GM23338 (cell line): ENCODE measurements around the gene CTNS. TPM values are rescaled to one million over a fixed set of nuclear protein-coding genes. Genes with fewer than 3 reads are reported as not detected.

Experiments
- ATAC-seq: fragments of 200-7000 bp; cut with Tn5 transposase; 3 replicates; pipeline ENCODE4 v1.9.1; 2020
- DNase-seq: peaks from one replicate; pipeline ENCODE4 v3.0.0-alpha.2; 2015; ENCODE audit warnings: low spot score
- H2AFZ ChIP-seq: fragments of 200-600 bp; sonication (generic); 2 replicates; pipeline ENCODE4 v1.8.0; 2016; ENCODE audit warnings: antibody characterized with exemption, mild to moderate bottlenecking, moderate library complexity
- H3F3A ChIP-seq: fragments of 200-600 bp; sonication (generic); replicated peaks from 2 replicates; pipeline ENCODE4 v1.8.0; 2017; ENCODE audit warnings: antibody characterized with exemption, mixed run types, low read depth
- H3K27ac ChIP-seq: fragments of 200-600 bp; sonication (generic); 2 replicates; pipeline ENCODE4 v1.6.1; 2016; ENCODE audit warnings: low read depth
- H3K27me3 ChIP-seq: fragments of 200-600 bp; sonication (generic); 2 replicates; pipeline ENCODE4 v1.8.0; 2016; ENCODE audit warnings: mild to moderate bottlenecking, mixed run types, moderate library complexity; ENCODE audit not compliant: insufficient read depth
- H3K36me3 ChIP-seq: fragments of 200-600 bp; sonication (generic); 2 replicates; pipeline ENCODE4 v1.8.0; 2016; ENCODE audit warnings: mild to moderate bottlenecking; ENCODE audit not compliant: insufficient read depth
- H3K4me1 ChIP-seq: fragments of 200-600 bp; sonication (generic); 2 replicates; pipeline ENCODE4 v1.8.0; 2016; ENCODE audit warnings: mild to moderate bottlenecking, moderate library complexity; ENCODE audit not compliant: insufficient read depth
- H3K4me2 ChIP-seq: fragments of 200-600 bp; sonication (generic); 2 replicates; pipeline ENCODE4 v1.7.1; 2017; ENCODE audit warnings: mixed run types
- H3K4me3 ChIP-seq: fragments of 200-600 bp; sonication (generic); 2 replicates; pipeline ENCODE4 v1.6.1; 2016; ENCODE audit warnings: mixed run types
- H3K79me2 ChIP-seq: fragments of 200-600 bp; sonication (generic); replicated peaks from 2 replicates; pipeline ENCODE4 v1.8.0; 2017; ENCODE audit warnings: mild to moderate bottlenecking; ENCODE audit not compliant: insufficient read depth
- H3K9me2 ChIP-seq: fragments of 200-600 bp; sonication (generic); 2 replicates; pipeline ENCODE4 v1.8.0; 2017; ENCODE audit not compliant: insufficient read depth
- H4K20me1 ChIP-seq: fragments of 200-600 bp; sonication (generic); replicated peaks from 2 replicates; pipeline ENCODE4 v1.8.0; 2017; ENCODE audit warnings: mild to moderate bottlenecking; ENCODE audit not compliant: insufficient read depth
- H3K27ac Mint-ChIP-seq: 2 replicates; pipeline ENCODE4 v1.8.0; 2020; ENCODE audit warnings: inconsistent platforms, mild to moderate bottlenecking, moderate library complexity, mixed read lengths
- H3K27me3 Mint-ChIP-seq: 3 replicates; pipeline ENCODE4 v1.8.0; 2022; ENCODE audit warnings: low read depth, mild to moderate bottlenecking, moderate library complexity, mixed read lengths, inconsistent platforms; ENCODE audit not compliant: insufficient read depth, poor library complexity
- H3K36me3 Mint-ChIP-seq: 3 replicates; pipeline ENCODE4 v1.8.0; 2021; ENCODE audit warnings: low read depth, mild to moderate bottlenecking, inconsistent platforms, moderate library complexity, mixed read lengths
- H3K4me1 Mint-ChIP-seq: 3 replicates; pipeline ENCODE4 v1.8.0; 2020; ENCODE audit warnings: mild to moderate bottlenecking, inconsistent platforms, mixed read lengths
- H3K4me3 Mint-ChIP-seq: 3 replicates; pipeline ENCODE4 v1.8.0; 2021; ENCODE audit warnings: moderate library complexity, mild to moderate bottlenecking, inconsistent platforms, mixed read lengths
- H3K9me3 Mint-ChIP-seq: 3 replicates; pipeline ENCODE4 v1.8.0; 2020; ENCODE audit warnings: moderate library complexity, mild to moderate bottlenecking, inconsistent platforms, mixed read lengths
- CREB1 ChIP-seq: fragments of 250-450 bp; sonication (Bioruptor Pico); IDR thresholded peaks from 2 replicates; pipeline ENCODE4 v1.5.0; 2020; ENCODE audit warnings: low read depth, mild to moderate bottlenecking, moderate library complexity
- EZH2 ChIP-seq: fragments of 200-600 bp; sonication (generic); IDR thresholded peaks from one replicate; pipeline ENCODE4 v1.8.0; 2017; ENCODE audit warnings: antibody characterized with exemption, mild to moderate bottlenecking, low read depth; ENCODE audit not compliant: unreplicated experiment
- EZH2phosphoT487 ChIP-seq: fragments of 200-600 bp; sonication (generic); IDR thresholded peaks from one replicate; pipeline ENCODE4 v1.8.1; 2018; ENCODE audit warnings: antibody characterized with exemption; ENCODE audit not compliant: unreplicated experiment
- JUNB ChIP-seq: IDR thresholded peaks from one replicate; pipeline ENCODE4 v1.6.1; 2016; ENCODE audit warnings: antibody characterized with exemption; ENCODE audit not compliant: unreplicated experiment
- NANOG ChIP-seq: IDR thresholded peaks from 2 replicates; pipeline ENCODE4 v1.6.1; 2016; ENCODE audit warnings: antibody characterized with exemption, borderline replicate concordance
- POLR2AphosphoS5 ChIP-seq: IDR thresholded peaks from 2 replicates; pipeline ENCODE4 v1.6.1; 2016; ENCODE audit warnings: antibody characterized with exemption, low read depth
- STAT1 ChIP-seq: IDR thresholded peaks from one replicate; pipeline ENCODE4 v1.6.1; 2016; ENCODE audit warnings: antibody characterized with exemption; ENCODE audit not compliant: unreplicated experiment
- ZNF114 ChIP-seq: fragments of 250-450 bp; sonication (Bioruptor Pico); IDR thresholded peaks from 2 replicates; pipeline ENCODE4 v1.5.0; 2020; ENCODE audit warnings: mild to moderate bottlenecking, moderate library complexity
- ZNF331 ChIP-seq: fragments of 250-450 bp; sonication (Bioruptor Pico); IDR thresholded peaks from 2 replicates; pipeline ENCODE4 v1.5.0; 2020; ENCODE audit warnings: low read depth, mild to moderate bottlenecking, moderate library complexity
- polyA plus RNA-seq: library from polyadenylated mRNA; unstranded; fragments of >200 nt; fragmentation: Nextera tagmentation; extraction: Ambion mirVana; gene quantifications from 2 replicates; pipeline ENCODE4 v1.2.1, GENCODE V29; 2016
- total RNA-seq: library from RNA; depleted of rRNA; stranded (reverse); fragments of >200 nt; shearing (Covaris generic); gene quantifications from 2 replicates; pipeline ENCODE4 v1.2.3, GENCODE V29; 2014
- TF ChIP-seq, protein P1 (sequence below): IDR thresholded peaks from 2 replicates; pipeline ENCODE4 v1.6.1; 2016; ENCODE audit warnings: antibody characterized with exemption
- TF ChIP-seq, protein P2 (sequence below): IDR thresholded peaks from one replicate; pipeline ENCODE4 v1.6.1; 2018; ENCODE audit warnings: antibody characterized with exemption; ENCODE audit not compliant: unreplicated experiment
- TF ChIP-seq, protein P3 (sequence below): fragments of 250-450 bp; sonication (Bioruptor Pico); IDR thresholded peaks from 2 replicates; pipeline ENCODE4 v1.5.0; 2020; ENCODE audit warnings: mild to moderate bottlenecking, moderate library complexity
- TF ChIP-seq, protein P4 (sequence below), 2 experiments: fragments of 200-600 bp in 1 of 2; sonication (generic) in 1 of 2; conservative IDR thresholded peaks; 2 replicates each; pipeline versions ENCODE4 v1.5.1 to v1.6.1; 2016 to 2017; ENCODE audit warnings: antibody characterized with exemption in 2 of 2, low read depth in 2 of 2, mild to moderate bottlenecking in 2 of 2, moderate library complexity in 1 of 2

The CTNS gene
- total and polyA plus RNA-seq, 2 experiments from 2014 or later, result 5.9 to 21.8 TPM

DNA sequence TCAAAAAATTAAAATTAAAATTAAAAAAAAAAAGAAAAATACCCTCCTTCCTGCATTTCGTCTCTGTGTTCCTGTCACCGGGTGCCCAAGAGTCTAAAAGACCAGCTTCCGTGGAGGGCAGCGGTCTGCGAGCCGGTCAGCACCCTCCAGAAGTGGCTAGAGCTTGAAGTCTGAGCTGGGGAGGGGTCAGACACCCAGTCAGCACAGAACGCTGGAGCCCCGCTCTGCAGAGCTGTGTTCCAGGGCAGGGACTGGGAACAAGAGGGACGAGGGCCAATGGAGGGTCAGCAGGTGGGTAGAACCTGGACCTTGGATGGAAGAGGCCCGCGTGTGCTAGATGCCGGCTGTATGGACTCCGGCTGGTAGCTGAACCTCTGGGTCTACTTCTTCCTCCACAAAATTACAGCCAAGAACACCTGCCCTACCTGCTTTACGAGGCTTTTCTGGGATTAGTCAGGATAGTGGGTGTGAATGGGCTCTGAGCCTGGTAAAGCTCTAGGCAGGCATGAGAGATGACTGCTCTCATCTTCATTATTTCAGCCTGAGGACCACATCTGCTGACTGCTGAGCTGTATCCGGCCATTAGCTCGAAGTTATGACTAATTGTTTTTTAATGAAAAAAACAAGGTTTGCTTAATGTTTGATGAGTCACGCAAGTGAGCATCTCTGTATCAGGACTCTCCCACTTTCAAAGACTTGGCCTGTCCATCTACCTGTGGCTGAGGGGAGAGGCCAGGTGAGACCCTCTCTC is 33.3 kb upstream of the CTNS start:
- Histone ChIP-seq H3K4me1 (no peaks in the 10 kb centered on the region), H2AFZ (no peak overlapping the region), H3K9me2 (no peaks in the 10 kb centered on the region), H3K4me2 (no peak overlapping the region), H4K20me1 (no peaks in the 10 kb centered on the region), H3K27me3 (no peaks in the 10 kb centered on the region), H3F3A (no peaks in the 10 kb centered on the region), H3K27ac (no peak overlapping the region), H3K79me2 (no peaks in the 10 kb centered on the region), H3K36me3 (no peaks in the 10 kb centered on the region), H3K4me3 (no peak overlapping the region)
- ATAC-seq (no peak), DNase-seq (no peak)
- TF ChIP-seq EZH2, result no peak
- no peak for TF ChIP-seq ZNF331
- TF ChIP-seq, protein P1, sequence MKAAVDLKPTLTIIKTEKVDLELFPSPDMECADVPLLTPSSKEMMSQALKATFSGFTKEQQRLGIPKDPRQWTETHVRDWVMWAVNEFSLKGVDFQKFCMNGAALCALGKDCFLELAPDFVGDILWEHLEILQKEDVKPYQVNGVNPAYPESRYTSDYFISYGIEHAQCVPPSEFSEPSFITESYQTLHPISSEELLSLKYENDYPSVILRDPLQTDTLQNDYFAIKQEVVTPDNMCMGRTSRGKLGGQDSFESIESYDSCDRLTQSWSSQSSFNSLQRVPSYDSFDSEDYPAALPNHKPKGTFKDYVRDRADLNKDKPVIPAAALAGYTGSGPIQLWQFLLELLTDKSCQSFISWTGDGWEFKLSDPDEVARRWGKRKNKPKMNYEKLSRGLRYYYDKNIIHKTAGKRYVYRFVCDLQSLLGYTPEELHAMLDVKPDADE, result no peak
- TF ChIP-seq NANOG, result no peak
- TF ChIP-seq, protein P2, sequence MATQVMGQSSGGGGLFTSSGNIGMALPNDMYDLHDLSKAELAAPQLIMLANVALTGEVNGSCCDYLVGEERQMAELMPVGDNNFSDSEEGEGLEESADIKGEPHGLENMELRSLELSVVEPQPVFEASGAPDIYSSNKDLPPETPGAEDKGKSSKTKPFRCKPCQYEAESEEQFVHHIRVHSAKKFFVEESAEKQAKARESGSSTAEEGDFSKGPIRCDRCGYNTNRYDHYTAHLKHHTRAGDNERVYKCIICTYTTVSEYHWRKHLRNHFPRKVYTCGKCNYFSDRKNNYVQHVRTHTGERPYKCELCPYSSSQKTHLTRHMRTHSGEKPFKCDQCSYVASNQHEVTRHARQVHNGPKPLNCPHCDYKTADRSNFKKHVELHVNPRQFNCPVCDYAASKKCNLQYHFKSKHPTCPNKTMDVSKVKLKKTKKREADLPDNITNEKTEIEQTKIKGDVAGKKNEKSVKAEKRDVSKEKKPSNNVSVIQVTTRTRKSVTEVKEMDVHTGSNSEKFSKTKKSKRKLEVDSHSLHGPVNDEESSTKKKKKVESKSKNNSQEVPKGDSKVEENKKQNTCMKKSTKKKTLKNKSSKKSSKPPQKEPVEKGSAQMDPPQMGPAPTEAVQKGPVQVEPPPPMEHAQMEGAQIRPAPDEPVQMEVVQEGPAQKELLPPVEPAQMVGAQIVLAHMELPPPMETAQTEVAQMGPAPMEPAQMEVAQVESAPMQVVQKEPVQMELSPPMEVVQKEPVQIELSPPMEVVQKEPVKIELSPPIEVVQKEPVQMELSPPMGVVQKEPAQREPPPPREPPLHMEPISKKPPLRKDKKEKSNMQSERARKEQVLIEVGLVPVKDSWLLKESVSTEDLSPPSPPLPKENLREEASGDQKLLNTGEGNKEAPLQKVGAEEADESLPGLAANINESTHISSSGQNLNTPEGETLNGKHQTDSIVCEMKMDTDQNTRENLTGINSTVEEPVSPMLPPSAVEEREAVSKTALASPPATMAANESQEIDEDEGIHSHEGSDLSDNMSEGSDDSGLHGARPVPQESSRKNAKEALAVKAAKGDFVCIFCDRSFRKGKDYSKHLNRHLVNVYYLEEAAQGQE, result no peak
- TF ChIP-seq, protein P3, sequence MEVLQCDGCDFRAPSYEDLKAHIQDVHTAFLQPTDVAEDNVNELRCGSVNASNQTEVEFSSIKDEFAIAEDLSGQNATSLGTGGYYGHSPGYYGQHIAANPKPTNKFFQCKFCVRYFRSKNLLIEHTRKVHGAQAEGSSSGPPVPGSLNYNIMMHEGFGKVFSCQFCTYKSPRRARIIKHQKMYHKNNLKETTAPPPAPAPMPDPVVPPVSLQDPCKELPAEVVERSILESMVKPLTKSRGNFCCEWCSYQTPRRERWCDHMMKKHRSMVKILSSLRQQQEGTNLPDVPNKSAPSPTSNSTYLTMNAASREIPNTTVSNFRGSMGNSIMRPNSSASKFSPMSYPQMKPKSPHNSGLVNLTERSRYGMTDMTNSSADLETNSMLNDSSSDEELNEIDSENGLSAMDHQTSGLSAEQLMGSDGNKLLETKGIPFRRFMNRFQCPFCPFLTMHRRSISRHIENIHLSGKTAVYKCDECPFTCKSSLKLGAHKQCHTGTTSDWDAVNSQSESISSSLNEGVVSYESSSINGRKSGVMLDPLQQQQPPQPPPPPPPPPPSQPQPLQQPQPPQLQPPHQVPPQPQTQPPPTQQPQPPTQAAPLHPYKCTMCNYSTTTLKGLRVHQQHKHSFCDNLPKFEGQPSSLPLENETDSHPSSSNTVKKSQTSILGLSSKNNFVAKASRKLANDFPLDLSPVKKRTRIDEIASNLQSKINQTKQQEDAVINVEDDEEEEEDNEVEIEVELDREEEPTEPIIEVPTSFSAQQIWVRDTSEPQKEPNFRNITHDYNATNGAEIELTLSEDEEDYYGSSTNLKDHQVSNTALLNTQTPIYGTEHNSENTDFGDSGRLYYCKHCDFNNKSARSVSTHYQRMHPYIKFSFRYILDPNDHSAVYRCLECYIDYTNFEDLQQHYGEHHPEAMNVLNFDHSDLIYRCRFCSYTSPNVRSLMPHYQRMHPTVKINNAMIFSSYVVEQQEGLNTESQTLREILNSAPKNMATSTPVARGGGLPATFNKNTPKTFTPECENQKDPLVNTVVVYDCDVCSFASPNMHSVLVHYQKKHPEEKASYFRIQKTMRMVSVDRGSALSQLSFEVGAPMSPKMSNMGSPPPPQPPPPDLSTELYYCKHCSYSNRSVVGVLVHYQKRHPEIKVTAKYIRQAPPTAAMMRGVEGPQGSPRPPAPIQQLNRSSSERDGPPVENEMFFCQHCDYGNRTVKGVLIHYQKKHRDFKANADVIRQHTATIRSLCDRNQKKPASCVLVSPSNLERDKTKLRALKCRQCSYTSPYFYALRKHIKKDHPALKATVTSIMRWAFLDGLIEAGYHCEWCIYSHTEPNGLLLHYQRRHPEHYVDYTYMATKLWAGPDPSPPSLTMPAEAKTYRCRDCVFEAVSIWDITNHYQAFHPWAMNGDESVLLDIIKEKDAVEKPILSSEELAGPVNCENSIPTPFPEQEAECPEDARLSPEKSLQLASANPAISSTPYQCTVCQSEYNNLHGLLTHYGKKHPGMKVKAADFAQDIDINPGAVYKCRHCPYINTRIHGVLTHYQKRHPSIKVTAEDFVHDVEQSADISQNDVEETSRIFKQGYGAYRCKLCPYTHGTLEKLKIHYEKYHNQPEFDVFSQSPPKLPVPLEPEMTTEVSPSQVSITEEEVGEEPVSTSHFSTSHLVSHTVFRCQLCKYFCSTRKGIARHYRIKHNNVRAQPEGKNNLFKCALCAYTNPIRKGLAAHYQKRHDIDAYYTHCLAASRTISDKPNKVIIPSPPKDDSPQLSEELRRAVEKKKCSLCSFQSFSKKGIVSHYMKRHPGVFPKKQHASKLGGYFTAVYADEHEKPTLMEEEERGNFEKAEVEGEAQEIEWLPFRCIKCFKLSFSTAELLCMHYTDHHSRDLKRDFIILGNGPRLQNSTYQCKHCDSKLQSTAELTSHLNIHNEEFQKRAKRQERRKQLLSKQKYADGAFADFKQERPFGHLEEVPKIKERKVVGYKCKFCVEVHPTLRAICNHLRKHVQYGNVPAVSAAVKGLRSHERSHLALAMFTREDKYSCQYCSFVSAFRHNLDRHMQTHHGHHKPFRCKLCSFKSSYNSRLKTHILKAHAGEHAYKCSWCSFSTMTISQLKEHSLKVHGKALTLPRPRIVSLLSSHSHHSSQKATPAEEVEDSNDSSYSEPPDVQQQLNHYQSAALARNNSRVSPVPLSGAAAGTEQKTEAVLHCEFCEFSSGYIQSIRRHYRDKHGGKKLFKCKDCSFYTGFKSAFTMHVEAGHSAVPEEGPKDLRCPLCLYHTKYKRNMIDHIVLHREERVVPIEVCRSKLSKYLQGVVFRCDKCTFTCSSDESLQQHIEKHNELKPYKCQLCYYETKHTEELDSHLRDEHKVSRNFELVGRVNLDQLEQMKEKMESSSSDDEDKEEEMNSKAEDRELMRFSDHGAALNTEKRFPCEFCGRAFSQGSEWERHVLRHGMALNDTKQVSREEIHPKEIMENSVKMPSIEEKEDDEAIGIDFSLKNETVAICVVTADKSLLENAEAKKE (CRISPR knock-in tag), result no peak
- no peak for TF ChIP-seq STAT1
- TF ChIP-seq ZNF114, result no peak
- TF ChIP-seq CREB1 (CRISPR knock-in tag), result no peak
- no peak for TF ChIP-seq POLR2AphosphoS5
- TF ChIP-seq, protein P4, sequence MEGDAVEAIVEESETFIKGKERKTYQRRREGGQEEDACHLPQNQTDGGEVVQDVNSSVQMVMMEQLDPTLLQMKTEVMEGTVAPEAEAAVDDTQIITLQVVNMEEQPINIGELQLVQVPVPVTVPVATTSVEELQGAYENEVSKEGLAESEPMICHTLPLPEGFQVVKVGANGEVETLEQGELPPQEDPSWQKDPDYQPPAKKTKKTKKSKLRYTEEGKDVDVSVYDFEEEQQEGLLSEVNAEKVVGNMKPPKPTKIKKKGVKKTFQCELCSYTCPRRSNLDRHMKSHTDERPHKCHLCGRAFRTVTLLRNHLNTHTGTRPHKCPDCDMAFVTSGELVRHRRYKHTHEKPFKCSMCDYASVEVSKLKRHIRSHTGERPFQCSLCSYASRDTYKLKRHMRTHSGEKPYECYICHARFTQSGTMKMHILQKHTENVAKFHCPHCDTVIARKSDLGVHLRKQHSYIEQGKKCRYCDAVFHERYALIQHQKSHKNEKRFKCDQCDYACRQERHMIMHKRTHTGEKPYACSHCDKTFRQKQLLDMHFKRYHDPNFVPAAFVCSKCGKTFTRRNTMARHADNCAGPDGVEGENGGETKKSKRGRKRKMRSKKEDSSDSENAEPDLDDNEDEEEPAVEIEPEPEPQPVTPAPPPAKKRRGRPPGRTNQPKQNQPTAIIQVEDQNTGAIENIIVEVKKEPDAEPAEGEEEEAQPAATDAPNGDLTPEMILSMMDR (conservative IDR thresholded peaks at IDR 0.05; ENCODE audit: low read depth in 2 of 2), result no peak
- no peak for TF ChIP-seq JUNB
- TF ChIP-seq EZH2phosphoT487, result no peak
- H3K4me1 Mint-ChIP-seq, result no peaks in the 10 kb centered on the region
- no peak overlapping the region for H3K4me3 Mint-ChIP-seq
- no peaks in the 10 kb centered on the region for H3K9me3 Mint-ChIP-seq
- H3K27ac Mint-ChIP-seq, result no peak overlapping the region
- peaks cover 15% of the 10 kb centered on the region for H3K27me3 Mint-ChIP-seq
- peaks cover 10% of the 10 kb centered on the region for H3K36me3 Mint-ChIP-seq
